Uterus (tissue), 2 donors: ENCODE data around the gene S100PBP.

Experiments used
- POLR2A ChIP-seq, 2 donors: fragments of 450-650 bp; IDR thresholded peaks; one replicate each; pipeline ENCODE4 v1.6.1; 2016; ENCODE audit warnings: antibody characterized with exemption in 2 of 2, mild to moderate bottlenecking in 1 of 2, moderate library complexity in 1 of 2
- TF ChIP-seq, protein P1 (sequence below), 4 experiments: fragments of 200-600 bp in 2 of 4; fragments of 450-650 bp in 2 of 4; sonication (generic) in 2 of 4; IDR thresholded peaks; one replicate each; pipeline ENCODE4 v1.5.1; 2016 to 2019; ENCODE audit warnings: antibody characterized with exemption in 4 of 4, mild to moderate bottlenecking in 2 of 4, moderate library complexity in 1 of 4

- TF ChIP-seq, protein P1, sequence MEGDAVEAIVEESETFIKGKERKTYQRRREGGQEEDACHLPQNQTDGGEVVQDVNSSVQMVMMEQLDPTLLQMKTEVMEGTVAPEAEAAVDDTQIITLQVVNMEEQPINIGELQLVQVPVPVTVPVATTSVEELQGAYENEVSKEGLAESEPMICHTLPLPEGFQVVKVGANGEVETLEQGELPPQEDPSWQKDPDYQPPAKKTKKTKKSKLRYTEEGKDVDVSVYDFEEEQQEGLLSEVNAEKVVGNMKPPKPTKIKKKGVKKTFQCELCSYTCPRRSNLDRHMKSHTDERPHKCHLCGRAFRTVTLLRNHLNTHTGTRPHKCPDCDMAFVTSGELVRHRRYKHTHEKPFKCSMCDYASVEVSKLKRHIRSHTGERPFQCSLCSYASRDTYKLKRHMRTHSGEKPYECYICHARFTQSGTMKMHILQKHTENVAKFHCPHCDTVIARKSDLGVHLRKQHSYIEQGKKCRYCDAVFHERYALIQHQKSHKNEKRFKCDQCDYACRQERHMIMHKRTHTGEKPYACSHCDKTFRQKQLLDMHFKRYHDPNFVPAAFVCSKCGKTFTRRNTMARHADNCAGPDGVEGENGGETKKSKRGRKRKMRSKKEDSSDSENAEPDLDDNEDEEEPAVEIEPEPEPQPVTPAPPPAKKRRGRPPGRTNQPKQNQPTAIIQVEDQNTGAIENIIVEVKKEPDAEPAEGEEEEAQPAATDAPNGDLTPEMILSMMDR (IDR thresholded peaks at IDR 0.05) = no peak
- no peak for TF ChIP-seq POLR2A (IDR thresholded peaks at IDR 0.05)
Observed at GRCh38 chr1:32898958-32899357, 81.5 kb downstream of the S100PBP start.
